Testis (tissue), 3 donors: ENCODE results near the gene PTCH1. TPM values are rescaled to one million over a fixed set of nuclear protein-coding genes. Genes with fewer than 3 reads are reported as not detected.
A peak's percentile ranks its signal among the peaks of the same experiment; 100 is the strongest.

ENCODE experiments used
- DNase-seq: peaks from one replicate; pipeline ENCODE4 v3.0.0-alpha.2; 2019
- H3K27ac ChIP-seq, 2 donors: fragments of 200-600 bp; sonication (generic); one replicate each; pipeline ENCODE4 v1.5.1; 2019
- H3K27me3 ChIP-seq: fragments of 200-600 bp; sonication (generic); one replicate; pipeline ENCODE4 v1.5.1; 2019
- H3K36me3 ChIP-seq: fragments of 200-600 bp; sonication (generic); one replicate; pipeline ENCODE4 v1.5.1; 2017; ENCODE audit warnings: low read depth; ENCODE audit errors: missing control alignments
- H3K4me1 ChIP-seq: fragments of 200-600 bp; sonication (generic); one replicate; pipeline ENCODE4 v1.5.1; 2019
- H3K4me3 ChIP-seq, 2 donors: fragments of 200-600 bp; sonication (generic); one replicate each; pipeline ENCODE4 v1.5.1; 2017 to 2019
- H3K9me3 ChIP-seq: fragments of 200-600 bp; sonication (generic); one replicate; pipeline ENCODE4 v1.5.1; 2017
- POLR2A ChIP-seq: fragments of 450-650 bp; IDR thresholded peaks from one replicate; pipeline ENCODE4 v1.6.1; 2017; ENCODE audit warnings: antibody characterized with exemption, mild to moderate bottlenecking, moderate library complexity
- WGBS, 2 donors: methylation state at CpG; one replicate each; pipeline ENCODE4 v1.1.5; 2018; 5-methylcytosine and 5-hydroxymethylcytosine counted together
- intact Hi-C: fragments of 100-400 bp; cut with DNase I; formaldehyde crosslinking; loops from one replicate; pipeline ENCODE4 v1.15.1; 2023; ENCODE audit warnings: low total_unique reads
- polyA plus RNA-seq: library from polyadenylated mRNA; stranded (reverse); fragments of 350-450 nt; fragmentation: Illumina TruSeq; extraction: RNeasy Lipid Tissue Mini Kit (QIAGEN cat#74804); gene quantifications from one replicate; pipeline ENCODE4 v1.2.3, GENCODE V29; 2014; ENCODE audit warnings: low read depth, low replicate concordance; ENCODE audit not compliant: insufficient read depth
- total RNA-seq, 2 donors: library from RNA; depleted of rRNA; stranded (reverse); fragments of >200 nt; gene quantifications; one replicate each; pipeline ENCODE4 v1.2.3, GENCODE V29; 2016
- TF ChIP-seq, protein P1 (sequence below), 3 experiments: fragments of 450-650 bp in 2 of 3; fragments of 200-600 bp in 1 of 3; sonication (generic) in 1 of 3; IDR thresholded peaks; one replicate each; pipeline ENCODE4 v1.5.1; 2016 to 2019; ENCODE audit warnings: antibody characterized with exemption in 3 of 3, mild to moderate bottlenecking in 2 of 3, moderate library complexity in 1 of 3

Gene PTCH1
- total and polyA plus RNA-seq, 3 donors from 2014 or later = 51.1 to 127 (median 93.5) TPM

DNA sequence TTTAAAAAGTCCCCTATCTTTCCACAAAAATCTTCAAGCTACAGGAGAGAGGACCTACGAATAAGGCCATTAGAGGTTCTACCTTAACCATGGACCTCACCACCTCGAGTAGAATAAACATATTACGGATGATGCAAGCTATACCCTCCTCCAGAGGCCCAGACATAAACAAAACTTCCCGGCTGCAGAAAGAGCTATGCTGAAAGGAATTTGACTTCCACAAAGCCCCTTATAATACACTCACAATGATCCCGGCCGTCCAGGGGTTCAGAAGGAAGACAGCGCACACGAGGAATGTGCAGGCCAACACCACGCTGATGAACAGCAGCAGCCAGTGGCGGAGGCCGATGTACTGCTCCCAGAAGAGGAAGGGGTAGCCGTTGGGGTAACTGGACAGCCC, 59.0 kb downstream of the PTCH1 start:
- TF ChIP-seq, protein P1, sequence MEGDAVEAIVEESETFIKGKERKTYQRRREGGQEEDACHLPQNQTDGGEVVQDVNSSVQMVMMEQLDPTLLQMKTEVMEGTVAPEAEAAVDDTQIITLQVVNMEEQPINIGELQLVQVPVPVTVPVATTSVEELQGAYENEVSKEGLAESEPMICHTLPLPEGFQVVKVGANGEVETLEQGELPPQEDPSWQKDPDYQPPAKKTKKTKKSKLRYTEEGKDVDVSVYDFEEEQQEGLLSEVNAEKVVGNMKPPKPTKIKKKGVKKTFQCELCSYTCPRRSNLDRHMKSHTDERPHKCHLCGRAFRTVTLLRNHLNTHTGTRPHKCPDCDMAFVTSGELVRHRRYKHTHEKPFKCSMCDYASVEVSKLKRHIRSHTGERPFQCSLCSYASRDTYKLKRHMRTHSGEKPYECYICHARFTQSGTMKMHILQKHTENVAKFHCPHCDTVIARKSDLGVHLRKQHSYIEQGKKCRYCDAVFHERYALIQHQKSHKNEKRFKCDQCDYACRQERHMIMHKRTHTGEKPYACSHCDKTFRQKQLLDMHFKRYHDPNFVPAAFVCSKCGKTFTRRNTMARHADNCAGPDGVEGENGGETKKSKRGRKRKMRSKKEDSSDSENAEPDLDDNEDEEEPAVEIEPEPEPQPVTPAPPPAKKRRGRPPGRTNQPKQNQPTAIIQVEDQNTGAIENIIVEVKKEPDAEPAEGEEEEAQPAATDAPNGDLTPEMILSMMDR (IDR thresholded peaks at IDR 0.05) = no peak
- no peak for TF ChIP-seq POLR2A
- Histone ChIP-seq H3K27ac (no peak overlapping the region), H3K27me3 (no peaks in the 10 kb centered on the region), H3K4me3 (no peak overlapping the region), H3K4me1 (peaks cover 18% of the 10 kb centered on the region), H3K36me3 (no peaks in the 10 kb centered on the region), H3K9me3 (no peaks in the 10 kb centered on the region)
- WGBS, 2 donors = 77 to 82% methylated on average over 12 of the region's 12 CpGs
- intact Hi-C loops = no loop called here
- no peak for DNase-seq

DNA sequence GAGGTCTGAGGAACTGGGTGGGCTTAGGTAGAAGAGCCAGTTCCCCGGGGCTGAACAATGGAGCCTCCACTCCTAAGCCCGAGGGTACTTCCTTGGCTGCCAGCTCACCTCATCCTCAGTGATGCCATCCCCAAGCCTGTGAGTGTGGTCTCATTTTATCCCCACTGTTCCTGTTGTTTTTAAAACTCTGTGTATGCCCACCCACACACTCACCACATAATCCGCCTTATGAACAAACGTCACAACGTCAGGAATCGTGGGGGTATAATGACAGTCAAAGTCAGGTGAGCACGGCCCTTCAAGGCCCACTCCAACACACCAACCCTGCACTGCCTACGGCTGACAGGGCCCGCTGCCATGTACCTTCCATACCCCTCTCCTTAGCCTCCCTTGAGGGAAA, 61.1 kb downstream of the PTCH1 start:
- DNase-seq = no peak
- Histone ChIP-seq H3K27me3 (no peaks in the 10 kb centered on the region), H3K27ac (no peak overlapping the region), H3K9me3 (no peaks in the 10 kb centered on the region), H3K4me1 (peaks cover 7% of the 10 kb centered on the region), H3K4me3 (no peak overlapping the region), H3K36me3 (no peaks in the 10 kb centered on the region)
- intact Hi-C loops = no loop called here
- 74 to 80% methylated on average over 9 of the region's 9 CpGs for WGBS, 2 donors
- TF ChIP-seq, protein P1 (IDR thresholded peaks at IDR 0.05) = no peak
- no peak for TF ChIP-seq POLR2A

GRCh38 chr9:95452176-95452575, 64.6 kb downstream of the PTCH1 start:
- WGBS, 2 donors = 74 to 83% methylated on average over 4 of the region's 4 CpGs
- H3K36me3 ChIP-seq = no peaks in the 10 kb centered on the region

GRCh38 chr9:95451065-95451426, 65.7 kb downstream of the PTCH1 start:
- H3K4me1 ChIP-seq = peaks cover 14% of the 10 kb centered on the region
- H3K27me3 ChIP-seq = no peaks in the 10 kb centered on the region
- TF ChIP-seq POLR2A = no peak
- TF ChIP-seq, protein P1 (IDR thresholded peaks at IDR 0.05) = no peak
- DNase-seq = no peak
- H3K27ac ChIP-seq = no peak overlapping the region
- H3K9me3 ChIP-seq = no peaks in the 10 kb centered on the region
- 67 to 75% methylated on average over 2 of the region's 2 CpGs for WGBS, 2 donors
- intact Hi-C loops = no loop called here
- H3K4me3 ChIP-seq = no peak overlapping the region
- H3K36me3 ChIP-seq = peaks cover 6% of the 10 kb centered on the region

More at GRCh38 chr9:95452176-95452575, 64.6 kb downstream of the PTCH1 start:
- H3K9me3 ChIP-seq = no peaks in the 10 kb centered on the region
- TF ChIP-seq, protein P1 (IDR thresholded peaks at IDR 0.05) = no peak
- TF ChIP-seq POLR2A = no peak
- no peak overlapping the region for H3K4me3 ChIP-seq
- DNase-seq = no peak
- peaks cover 10% of the 10 kb centered on the region for H3K4me1 ChIP-seq
- no peaks in the 10 kb centered on the region for H3K27me3 ChIP-seq
- peak overlapping the region in 1 of 2 donors; percentile 8 for H3K27ac ChIP-seq
- intact Hi-C loops = no loop called here
